Loucy (cell line): Measurements from ENCODE around the gene FAM83F.

Experiments used
- CTCF ChIP-seq: fragments of 200-600 bp; sonication (generic); conservative IDR thresholded peaks from 2 replicates; pipeline ENCODE4 v1.5.1; 2014; ENCODE audit warnings: mild to moderate bottlenecking, antibody characterized with exemption, low read length
- EZH2phosphoT487 ChIP-seq: fragments of 200-600 bp; IDR thresholded peaks from 2 replicates; pipeline ENCODE4 v1.6.1; 2018; ENCODE audit warnings: antibody characterized with exemption, mild to moderate bottlenecking, moderate library complexity, borderline replicate concordance

- TF ChIP-seq CTCF (no peak), EZH2phosphoT487 (no peak)
Observed at GRCh38 chr22:39991159-39991860, 3.4 kb upstream of the FAM83F start.
